Measurements from ENCODE around the gene NAALADL2. TPM values are rescaled to one million over a fixed set of nuclear protein-coding genes. Genes with fewer than 3 reads are reported as not detected.

NAALADL2 gene
- polyA plus RNA-seq, 1 experiment = 6.3 TPM

GRCh38 chr3:175495331-175495730 is 636.2 kb downstream of the NAALADL2 start:
- Histone ChIP-seq H3K9me3 (ENCODE audit: control insufficient read depth, insufficient read depth, low read length) (no peaks in the 10 kb centered on the region), H3K27me3 (ENCODE audit: control insufficient read depth, insufficient read depth, low read length) (no peaks in the 10 kb centered on the region), H3K4me3 (ENCODE audit: low read depth, low read length) (no peak overlapping the region), H3K27ac (ENCODE audit: low read depth, low read length) (no peak overlapping the region)
- CTCF ChIA-PET = no interaction called here
- no peak for DNase-seq (ENCODE audit: low read depth, low spot score)
- TF ChIP-seq CTCF (IDR thresholded peaks at IDR 0.05; ENCODE audit: low read depth, low read length) = no peak
- POLR2A ChIA-PET = no interaction called here

GRCh38 chr3:175502155-175502554 is 643.0 kb downstream of the NAALADL2 start:
- POLR2A ChIA-PET = no interaction called here
- DNase-seq (ENCODE audit: low read depth, low spot score) = no peak

GRCh38 chr3:175511219-175511785 is 652.2 kb downstream of the NAALADL2 start:
- Histone ChIP-seq H3K27ac (ENCODE audit: low read depth, low read length) (no peak overlapping the region), H3K4me3 (ENCODE audit: low read depth, low read length) (no peak overlapping the region), H3K27me3 (ENCODE audit: control insufficient read depth, insufficient read depth, low read length) (no peaks in the 10 kb centered on the region), H3K9me3 (ENCODE audit: control insufficient read depth, insufficient read depth, low read length) (no peaks in the 10 kb centered on the region)
- TF ChIP-seq CTCF (IDR thresholded peaks at IDR 0.05; ENCODE audit: low read depth, low read length) = no peak
- no peak for DNase-seq (ENCODE audit: low read depth, low spot score)
- CTCF ChIA-PET = no interaction called here
- POLR2A ChIA-PET = no interaction called here

More at GRCh38 chr3:175502155-175502554, 643.0 kb downstream of the NAALADL2 start:
- Histone ChIP-seq H3K9me3 (ENCODE audit: control insufficient read depth, insufficient read depth, low read length) (no peaks in the 10 kb centered on the region), H3K27ac (ENCODE audit: low read depth, low read length) (no peak overlapping the region), H3K4me3 (ENCODE audit: low read depth, low read length) (no peak overlapping the region), H3K27me3 (ENCODE audit: control insufficient read depth, insufficient read depth, low read length) (no peaks in the 10 kb centered on the region)
- CTCF ChIA-PET = no interaction called here
- TF ChIP-seq CTCF (IDR thresholded peaks at IDR 0.05; ENCODE audit: low read depth, low read length) = no peak

GRCh38 chr3:175512700-175513099 is 653.6 kb downstream of the NAALADL2 start:
- no peak for TF ChIP-seq CTCF (IDR thresholded peaks at IDR 0.05; ENCODE audit: low read depth, low read length)
- CTCF ChIA-PET = interaction anchor here (0.6 kb wide), 1 partner anchor 122 kb away, joined by 3 read pairs; no protein-coding TSS in a partner anchor
- Histone ChIP-seq H3K27me3 (ENCODE audit: control insufficient read depth, insufficient read depth, low read length) (no peaks in the 10 kb centered on the region), H3K4me3 (ENCODE audit: low read depth, low read length) (no peak overlapping the region), H3K9me3 (ENCODE audit: control insufficient read depth, insufficient read depth, low read length) (no peaks in the 10 kb centered on the region), H3K27ac (ENCODE audit: low read depth, low read length) (no peak overlapping the region)
- DNase-seq (ENCODE audit: low read depth, low spot score) = no peak
- POLR2A ChIA-PET = no interaction called here

GRCh38 chr3:175518459-175518858 is 659.3 kb downstream of the NAALADL2 start:
- TF ChIP-seq CTCF (IDR thresholded peaks at IDR 0.05; ENCODE audit: low read depth, low read length) = no peak
- no peaks in the 10 kb centered on the region for H3K27me3 ChIP-seq (ENCODE audit: control insufficient read depth, insufficient read depth, low read length)
- CTCF ChIA-PET = no interaction called here
- no peak overlapping the region for H3K27ac ChIP-seq (ENCODE audit: low read depth, low read length)
- no peak overlapping the region for H3K4me3 ChIP-seq (ENCODE audit: low read depth, low read length)
- H3K9me3 ChIP-seq (ENCODE audit: control insufficient read depth, insufficient read depth, low read length) = no peaks in the 10 kb centered on the region
- DNase-seq (ENCODE audit: low read depth, low spot score) = no peak
- POLR2A ChIA-PET = no interaction called here
